Sigmoid colon (tissue), 4 donors: ENCODE results near the gene CEP95.

Source experiments
- EP300 ChIP-seq, 4 donors: sonication (generic); formaldehyde crosslinking; IDR thresholded peaks; one replicate each; pipeline ENCODE4 v1.6.1; 2017; ENCODE audit warnings: antibody characterized with exemption in 4 of 4
- POLR2A ChIP-seq, 2 donors: fragments of 450-650 bp; IDR thresholded peaks; one replicate each; pipeline ENCODE4 v1.6.1; 2016; ENCODE audit warnings: antibody characterized with exemption in 2 of 2, mild to moderate bottlenecking in 2 of 2, moderate library complexity in 2 of 2
- POLR2AphosphoS5 ChIP-seq, 4 donors: sonication (generic); formaldehyde crosslinking; IDR thresholded peaks; one replicate each; pipeline ENCODE4 v1.6.1; 2017; ENCODE audit warnings: antibody characterized with exemption in 4 of 4
- TF ChIP-seq, protein P1 (sequence below), 4 experiments: fragments of 450-650 bp in 3 of 4; fragments of 200-600 bp in 1 of 4; IDR thresholded peaks; one replicate each; pipeline ENCODE4 v1.5.1; 2016 to 2019; ENCODE audit warnings: antibody characterized with exemption in 4 of 4, mild to moderate bottlenecking in 3 of 4, moderate library complexity in 2 of 4

DNA sequence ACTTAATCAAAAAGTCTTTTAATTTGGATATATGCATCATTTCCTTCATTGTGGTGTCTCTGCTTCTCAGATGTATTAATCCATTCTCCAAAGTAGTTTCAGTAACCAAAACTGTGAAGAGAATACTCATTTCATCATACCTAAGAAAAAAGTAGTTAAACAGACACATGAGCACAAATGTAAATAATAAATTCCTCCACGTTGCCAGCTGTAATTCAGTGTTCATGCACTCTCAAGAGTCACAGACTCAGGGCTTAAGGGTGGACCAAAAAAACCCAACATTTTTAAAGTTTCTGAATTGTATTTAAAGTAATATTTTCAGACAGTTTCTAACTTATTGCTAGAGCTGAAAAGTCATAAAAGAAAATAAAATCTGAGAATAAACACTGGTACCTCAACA lies 28.9 kb upstream of the CEP95 start:
- TF ChIP-seq POLR2A (IDR thresholded peaks at IDR 0.05): no peak
- TF ChIP-seq, protein P1, sequence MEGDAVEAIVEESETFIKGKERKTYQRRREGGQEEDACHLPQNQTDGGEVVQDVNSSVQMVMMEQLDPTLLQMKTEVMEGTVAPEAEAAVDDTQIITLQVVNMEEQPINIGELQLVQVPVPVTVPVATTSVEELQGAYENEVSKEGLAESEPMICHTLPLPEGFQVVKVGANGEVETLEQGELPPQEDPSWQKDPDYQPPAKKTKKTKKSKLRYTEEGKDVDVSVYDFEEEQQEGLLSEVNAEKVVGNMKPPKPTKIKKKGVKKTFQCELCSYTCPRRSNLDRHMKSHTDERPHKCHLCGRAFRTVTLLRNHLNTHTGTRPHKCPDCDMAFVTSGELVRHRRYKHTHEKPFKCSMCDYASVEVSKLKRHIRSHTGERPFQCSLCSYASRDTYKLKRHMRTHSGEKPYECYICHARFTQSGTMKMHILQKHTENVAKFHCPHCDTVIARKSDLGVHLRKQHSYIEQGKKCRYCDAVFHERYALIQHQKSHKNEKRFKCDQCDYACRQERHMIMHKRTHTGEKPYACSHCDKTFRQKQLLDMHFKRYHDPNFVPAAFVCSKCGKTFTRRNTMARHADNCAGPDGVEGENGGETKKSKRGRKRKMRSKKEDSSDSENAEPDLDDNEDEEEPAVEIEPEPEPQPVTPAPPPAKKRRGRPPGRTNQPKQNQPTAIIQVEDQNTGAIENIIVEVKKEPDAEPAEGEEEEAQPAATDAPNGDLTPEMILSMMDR (IDR thresholded peaks at IDR 0.05): no peak
- TF ChIP-seq POLR2AphosphoS5 (IDR thresholded peaks at IDR 0.05): no peak
- no peak for TF ChIP-seq EP300 (IDR thresholded peaks at IDR 0.05)
